HT-29 (cell line): ENCODE results near the gene KLHL29. TPM values are rescaled to one million over a fixed set of nuclear protein-coding genes. Genes with fewer than 3 reads are reported as not detected.

Experiments used
- DNase-seq: peaks from one replicate; pipeline ENCODE4 v3.0.0-alpha.2; 2015; ENCODE audit warnings: low spot score
- total RNA-seq: library from RNA; depleted of rRNA; stranded (reverse); fragments of >200 nt; shearing (Covaris generic); gene quantifications from 2 replicates; pipeline ENCODE4 v1.2.3, GENCODE V29; 2014

The KLHL29 gene
- total RNA-seq, 1 experiment from 2014 or later, result 0.18 TPM

GRCh38 chr2:23492337-23492675 lies 107.3 kb downstream of the KLHL29 start:
- DNase-seq, result no peak

- DNase-seq, result no peak
Observed at GRCh38 chr2:23492921-23493320, 107.9 kb downstream of the KLHL29 start.

DNA sequence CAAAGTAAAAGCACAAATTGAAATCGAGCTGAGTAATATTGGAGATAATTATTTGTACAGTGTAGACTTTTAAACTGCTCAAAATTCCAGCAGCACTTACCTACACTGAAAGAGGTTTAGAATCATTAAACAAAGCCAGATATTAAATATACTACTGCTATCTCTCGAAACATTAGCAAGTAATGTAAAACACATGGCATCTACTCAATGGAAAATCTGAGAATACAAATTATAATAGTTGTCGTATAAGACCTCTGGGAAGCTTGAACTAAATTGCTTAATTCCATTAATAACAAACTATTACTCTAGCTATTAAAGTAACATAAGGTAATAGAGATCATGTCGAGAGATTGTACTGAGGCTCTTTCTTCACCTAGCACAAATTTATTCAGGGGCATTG lies 108.9 kb downstream of the KLHL29 start:
- DNase-seq, result no peak

DNA sequence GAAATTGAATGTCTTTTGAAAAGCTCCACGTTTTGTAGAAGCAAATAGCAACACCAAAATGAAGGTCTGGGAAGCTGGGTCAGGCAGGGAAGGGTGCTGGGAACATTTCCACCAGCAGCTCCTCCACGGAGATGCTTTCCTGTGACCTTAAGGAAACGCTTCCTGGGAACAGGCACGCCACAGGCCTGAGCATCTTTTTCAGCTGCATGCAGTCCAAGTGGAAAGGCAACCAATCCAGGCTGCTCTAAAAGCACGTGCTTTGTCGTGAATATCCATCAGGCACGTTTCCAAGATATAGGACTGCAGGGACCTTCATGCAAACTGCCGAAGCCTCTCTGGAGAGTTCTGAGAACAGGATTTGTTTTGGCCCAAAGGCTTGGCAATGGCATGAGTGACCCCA lies 109.3 kb downstream of the KLHL29 start:
- no peak for DNase-seq

DNA sequence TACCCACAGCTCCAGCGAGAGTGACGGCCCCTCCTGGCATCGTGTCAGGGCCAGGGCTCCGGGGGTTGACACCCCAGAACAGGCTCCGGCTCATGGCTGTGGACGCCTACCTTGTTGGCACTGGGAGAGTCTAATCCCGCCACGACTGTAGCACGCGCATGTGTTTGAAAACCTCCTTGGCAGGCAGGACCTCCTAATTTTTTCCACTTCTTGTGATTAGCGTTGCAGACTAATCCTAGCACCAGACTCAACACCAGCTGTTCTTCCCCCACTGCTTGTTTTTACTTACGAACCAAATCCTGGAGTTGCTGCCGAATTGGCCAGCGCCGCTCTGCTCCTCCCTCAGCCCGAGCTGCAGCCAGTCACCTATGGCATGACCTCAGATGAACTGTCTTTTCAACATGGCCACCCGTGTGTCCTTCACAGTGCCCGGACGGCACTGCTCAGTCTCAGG lies 110.7 kb downstream of the KLHL29 start:
- DNase-seq, result no peak

DNA sequence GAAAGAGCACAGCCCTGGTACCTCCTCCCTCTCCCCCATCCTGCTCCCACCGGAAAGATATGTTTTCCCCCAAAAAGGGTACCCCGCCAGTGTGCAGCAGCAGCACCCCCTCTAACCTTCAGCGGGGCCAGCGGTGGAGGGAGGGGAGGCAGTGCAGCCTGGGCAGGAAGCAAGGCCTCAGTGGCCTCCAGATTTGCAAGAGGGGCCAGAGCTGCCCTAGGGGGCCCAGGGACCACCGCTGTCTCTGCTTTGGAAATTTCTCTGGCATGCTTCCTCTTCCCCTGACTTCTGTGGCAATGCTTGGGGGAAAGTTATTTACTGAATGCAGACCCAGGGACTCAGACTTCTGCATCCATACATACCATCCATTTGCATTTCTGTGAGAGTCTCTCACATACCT lies 111.5 kb downstream of the KLHL29 start:
- DNase-seq, result no peak

- no peak for DNase-seq
Observed at GRCh38 chr2:23497063-23497462, 112.1 kb downstream of the KLHL29 start.

DNA sequence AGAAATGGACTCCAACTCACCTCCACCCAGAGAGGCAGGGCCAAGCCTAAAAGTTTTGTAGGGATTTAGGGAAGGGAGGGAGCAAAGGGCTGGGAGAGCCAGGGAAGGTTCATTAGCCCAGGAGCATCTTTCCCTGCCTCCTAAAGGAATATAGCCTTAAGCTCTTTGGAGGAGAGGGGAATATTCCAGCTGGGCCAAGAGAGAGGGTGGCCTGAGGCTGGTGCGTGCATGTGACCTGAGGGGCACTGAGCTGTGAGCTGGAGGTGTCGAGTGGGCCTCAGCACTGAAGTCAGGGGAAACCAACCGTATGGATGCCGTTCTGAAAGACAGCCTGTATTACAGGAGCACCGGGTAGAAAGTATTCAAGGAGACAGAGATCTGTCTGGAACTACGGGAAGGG lies 112.6 kb downstream of the KLHL29 start:
- DNase-seq, result no peak

DNA sequence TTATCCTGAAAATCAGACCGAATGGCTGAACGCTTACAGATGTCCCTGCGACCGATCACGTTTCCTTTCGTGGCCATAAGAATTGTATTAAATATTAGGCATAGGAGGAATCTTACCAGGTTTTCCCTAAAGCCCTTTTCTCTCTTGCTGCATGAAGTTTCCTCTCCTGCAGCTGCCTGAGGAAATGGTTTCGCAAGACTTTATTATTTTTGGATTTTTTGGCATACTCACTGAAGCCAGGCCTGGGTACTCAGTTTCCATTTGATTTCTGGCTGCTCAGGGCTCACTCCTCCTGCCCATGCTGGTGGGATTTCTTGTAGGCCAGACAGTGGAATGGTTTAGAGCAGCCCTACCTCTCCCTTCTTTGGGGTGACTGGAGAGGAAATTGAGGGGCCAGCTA lies 114.0 kb downstream of the KLHL29 start:
- DNase-seq, result no peak

GRCh38 chr2:23499439-23499838 lies 114.5 kb downstream of the KLHL29 start:
- no peak for DNase-seq

DNA sequence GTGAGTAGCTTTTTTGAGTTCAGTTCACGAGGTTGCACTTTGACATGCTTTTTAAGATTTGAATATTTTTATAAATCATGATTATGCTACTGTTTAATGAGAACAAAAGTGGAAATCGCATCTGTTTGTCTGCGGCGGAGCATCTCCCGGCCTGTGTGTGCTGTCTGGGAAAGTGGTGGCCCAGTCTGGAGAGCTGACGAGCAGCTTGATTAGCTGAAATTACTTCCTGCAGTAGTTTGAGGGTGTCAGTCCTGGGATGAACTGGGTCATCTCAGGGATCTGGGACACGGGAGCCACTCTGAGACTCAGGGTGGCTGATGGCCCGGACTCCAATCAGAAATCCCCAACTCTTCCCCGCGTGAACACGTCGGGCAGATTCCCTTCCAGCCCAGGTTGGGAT lies 115.9 kb downstream of the KLHL29 start:
- DNase-seq, result no peak

GRCh38 chr2:23502096-23502495 lies 117.1 kb downstream of the KLHL29 start:
- DNase-seq, result no peak

DNA sequence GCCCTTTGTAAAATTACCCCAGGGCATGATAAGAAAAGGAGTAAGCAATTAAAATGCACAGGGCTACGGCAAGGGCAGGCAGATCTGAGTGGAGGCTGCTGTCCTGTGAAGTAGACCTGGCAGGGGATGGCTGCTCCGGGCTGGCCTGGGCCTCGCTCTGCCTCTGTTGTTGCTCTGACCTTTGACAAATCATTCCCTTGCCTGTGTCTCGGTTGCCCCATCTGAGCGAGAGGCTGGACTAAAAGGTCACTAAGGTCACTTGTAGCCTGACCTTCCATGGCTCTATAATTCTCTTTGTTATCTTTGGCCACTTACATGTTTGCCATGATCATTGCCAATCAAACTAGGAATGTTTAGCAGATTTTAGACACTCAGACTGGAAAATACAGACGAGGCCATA lies 118.1 kb downstream of the KLHL29 start:
- no peak for DNase-seq

GRCh38 chr2:23503682-23504081 lies 118.7 kb downstream of the KLHL29 start:
- no peak for DNase-seq

- DNase-seq, result no peak
Observed at GRCh38 chr2:23504591-23504990, 119.6 kb downstream of the KLHL29 start.

DNA sequence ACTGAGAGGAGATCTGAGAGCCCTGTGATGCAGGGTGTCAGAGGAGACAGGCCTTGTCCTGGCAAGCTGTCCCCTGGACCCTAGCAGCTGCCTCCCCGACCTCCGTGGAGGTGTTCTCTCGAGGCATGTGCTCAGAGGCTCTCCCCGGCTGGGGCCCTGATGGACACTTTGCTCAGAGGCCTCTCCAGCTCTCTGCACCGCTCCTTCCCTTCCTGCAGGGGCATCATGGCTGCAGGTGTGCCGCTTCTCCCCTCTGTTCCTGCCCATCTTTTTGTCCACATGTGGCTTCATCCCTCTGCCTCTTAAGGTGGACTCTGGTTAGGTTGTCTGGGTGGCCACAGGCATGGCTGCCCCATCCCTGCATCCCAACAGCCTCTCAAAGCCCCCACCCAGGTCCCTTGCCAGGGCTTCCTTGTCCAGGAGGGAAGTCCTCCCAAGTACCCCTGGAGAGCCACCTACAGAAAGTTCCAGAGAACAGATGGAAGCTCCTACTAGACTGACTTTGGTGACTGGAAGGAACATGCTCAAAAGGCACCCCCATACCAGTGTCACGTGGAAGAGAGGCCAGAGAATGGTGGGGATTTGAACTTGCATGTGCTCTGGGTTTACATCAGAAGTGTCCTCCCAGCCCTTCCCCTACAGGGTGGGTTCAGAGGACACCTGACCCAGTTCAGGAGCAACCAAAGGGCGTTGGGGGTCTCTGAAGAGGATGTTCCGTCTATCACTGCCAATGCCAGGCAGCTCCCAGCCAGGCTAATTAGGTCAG lies 120.4 kb downstream of the KLHL29 start:
- DNase-seq, result no peak

GRCh38 chr2:23505984-23506380 lies 121.0 kb downstream of the KLHL29 start:
- DNase-seq, result no peak

GRCh38 chr2:23506531-23507266 lies 121.7 kb downstream of the KLHL29 start:
- DNase-seq, result no peak

GRCh38 chr2:23507267-23508065 lies 122.5 kb downstream of the KLHL29 start:
- no peak for DNase-seq

- no peak for DNase-seq
Observed at GRCh38 chr2:23508066-23508390, 123.0 kb downstream of the KLHL29 start.

DNA sequence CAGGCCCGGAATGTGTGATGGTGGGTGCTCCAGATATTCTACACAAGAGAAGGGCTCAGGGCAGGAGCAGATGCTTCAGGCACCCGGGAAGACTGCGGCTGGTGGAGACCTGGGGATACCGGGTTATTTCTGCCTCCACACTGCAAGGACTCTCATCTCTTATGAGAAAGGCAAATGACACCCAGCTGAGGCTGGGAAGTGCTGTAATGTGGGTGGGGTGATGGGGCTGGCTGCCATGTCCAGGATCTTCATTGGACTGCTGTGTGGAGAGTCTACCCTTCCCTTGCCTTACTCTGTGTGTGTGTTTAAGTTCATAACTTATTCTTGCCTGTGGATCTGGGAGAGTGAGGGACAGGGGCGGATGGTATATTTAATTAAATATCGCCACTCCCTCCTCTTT lies 124.1 kb downstream of the KLHL29 start:
- no peak for DNase-seq

GRCh38 chr2:23509596-23510292 lies 124.8 kb downstream of the KLHL29 start:
- no peak for DNase-seq
